ENCODE results near the gene C1orf159.

GRCh38 chr1:1101503-1101902, 14.4 kb downstream of the C1orf159 start:
- TF ChIP-seq CTCF (IDR thresholded peaks at IDR 0.05; ENCODE audit: low read depth, low read length): no peak
- no peak for TF ChIP-seq EZH2phosphoT487 (IDR thresholded peaks at IDR 0.05; ENCODE audit: low read depth)
